PC-3 (cell line): ENCODE data around the gene CDH13.

Experiments
- EZH2 ChIP-seq: fragments of 300-600 bp; sonication (generic); IDR thresholded peaks from one replicate; pipeline ENCODE4 v1.6.1; 2017; ENCODE audit warnings: antibody characterized with exemption, mild to moderate bottlenecking, low read length; ENCODE audit not compliant: unreplicated experiment
- EZH2phosphoT487 ChIP-seq: fragments of 300-600 bp; sonication (generic); IDR thresholded peaks from 2 replicates; pipeline ENCODE4 v1.6.1; 2018; ENCODE audit warnings: mild to moderate bottlenecking, antibody characterized with exemption, low read length, borderline replicate concordance
- TF ChIP-seq, protein P1 (sequence below): fragments of 300-600 bp; sonication (generic); conservative IDR thresholded peaks from 2 replicates; pipeline ENCODE4 v1.5.1; 2017; ENCODE audit warnings: antibody characterized with exemption, low read depth, mild to moderate bottlenecking, low read length

GRCh38 chr16:83676086-83676485 lies 1049.3 kb downstream of the CDH13 start:
- TF ChIP-seq, protein P1, sequence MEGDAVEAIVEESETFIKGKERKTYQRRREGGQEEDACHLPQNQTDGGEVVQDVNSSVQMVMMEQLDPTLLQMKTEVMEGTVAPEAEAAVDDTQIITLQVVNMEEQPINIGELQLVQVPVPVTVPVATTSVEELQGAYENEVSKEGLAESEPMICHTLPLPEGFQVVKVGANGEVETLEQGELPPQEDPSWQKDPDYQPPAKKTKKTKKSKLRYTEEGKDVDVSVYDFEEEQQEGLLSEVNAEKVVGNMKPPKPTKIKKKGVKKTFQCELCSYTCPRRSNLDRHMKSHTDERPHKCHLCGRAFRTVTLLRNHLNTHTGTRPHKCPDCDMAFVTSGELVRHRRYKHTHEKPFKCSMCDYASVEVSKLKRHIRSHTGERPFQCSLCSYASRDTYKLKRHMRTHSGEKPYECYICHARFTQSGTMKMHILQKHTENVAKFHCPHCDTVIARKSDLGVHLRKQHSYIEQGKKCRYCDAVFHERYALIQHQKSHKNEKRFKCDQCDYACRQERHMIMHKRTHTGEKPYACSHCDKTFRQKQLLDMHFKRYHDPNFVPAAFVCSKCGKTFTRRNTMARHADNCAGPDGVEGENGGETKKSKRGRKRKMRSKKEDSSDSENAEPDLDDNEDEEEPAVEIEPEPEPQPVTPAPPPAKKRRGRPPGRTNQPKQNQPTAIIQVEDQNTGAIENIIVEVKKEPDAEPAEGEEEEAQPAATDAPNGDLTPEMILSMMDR: no peak
- no peak for TF ChIP-seq EZH2
- no peak for TF ChIP-seq EZH2phosphoT487
